HFFc6 (cell line): ENCODE results near the gene BIRC5. TPM values are rescaled to one million over a fixed set of nuclear protein-coding genes. Genes with fewer than 3 reads are reported as not detected.
A peak's percentile ranks its signal among the peaks of the same experiment; 100 is the strongest.

Experiments used
- DNase-seq: peaks from one replicate; pipeline ENCODE4 v3.0.0-alpha.2; 2018
- H3K27ac Mint-ChIP-seq: 2 replicates; pipeline ENCODE4 v1.8.0; 2020; ENCODE audit warnings: mild to moderate bottlenecking, mixed read lengths
- H3K27me3 Mint-ChIP-seq: 2 replicates; pipeline ENCODE4 v1.8.0; 2021; ENCODE audit warnings: mild to moderate bottlenecking, moderate library complexity, mixed read lengths; ENCODE audit not compliant: insufficient read depth
- H3K36me3 Mint-ChIP-seq: 2 replicates; pipeline ENCODE4 v1.8.0; 2021; ENCODE audit warnings: low read depth, mixed read lengths
- H3K4me1 Mint-ChIP-seq: 2 replicates; pipeline ENCODE4 v1.8.0; 2020; ENCODE audit warnings: low read depth, mixed read lengths
- H3K4me3 Mint-ChIP-seq: 2 replicates; pipeline ENCODE4 v1.8.0; 2020; ENCODE audit warnings: mild to moderate bottlenecking, moderate library complexity, mixed read lengths
- H3K9me3 Mint-ChIP-seq: 2 replicates; pipeline ENCODE4 v1.8.0; 2020; ENCODE audit warnings: mild to moderate bottlenecking, mixed read lengths
- CTCF ChIP-seq: fragments of 200-600 bp; sonication (generic); IDR thresholded peaks from 2 replicates; pipeline ENCODE4 v1.5.0; 2021; ENCODE audit warnings: antibody characterized with exemption, mild to moderate bottlenecking
- long read RNA-seq: library from polyadenylated mRNA; unstranded; transcript quantifications from one replicate; pipeline ENCODE4 v2.0.0, GENCODE V29; 2019
- total RNA-seq, 6 experiments: library from RNA; stranded (reverse); fragmentation: NEBNext Ultra II Directional; extraction: Animal tissue kit (Norgen Biotek cat#: 25700); gene quantifications; 2 replicates in 1 of 6; 3 replicates in 5 of 6; pipeline ENCODE4 v1.2.3, GENCODE V29; 2021

Gene BIRC5
- 10 to 100 TPM; 41.8 to 89.7 (median 83.3) TPM for total RNA-seq
- long read RNA-seq, transcript BIRC5-202 (4 exons, 2,630 nt): major isoform, 97 of 149 reads
- long read RNA-seq, transcript BIRC5-203 (3 exons, 2,446 nt): minor isoform, 15 of 149 reads
- long read RNA-seq, partial matches to known transcripts: 5 of 149 reads
- long read RNA-seq, other reads (novel, unspliced or antisense): 27 of 149 reads

GRCh38 chr17:78214016-78214705 lies at the start of gene BIRC5:
TSS of gene BIRC5 (plus strand) at chr17:78214253. CDS start at chr17:78214317, 64 bp downstream.
- peak; percentile 69 for DNase-seq
- Mint-ChIP-seq H3K27ac (peak within 1 kb of the TSS; percentile 91), H3K4me3 (peak within 1 kb of the TSS; percentile 96), H3K9me3 (no peaks in the 10 kb centered on the region), H3K36me3 (no peaks in the 10 kb centered on the region; the same call in 1 of the 2 replicates), H3K4me1 (peaks cover 12% of the 10 kb centered on the region), H3K27me3 (peaks cover 4% of the 10 kb centered on the region; the same call in 1 of the 2 replicates)
- no peak for TF ChIP-seq CTCF

GRCh38 chr17:78164748-78165607 lies 49.1 kb upstream of the BIRC5 start:
- Mint-ChIP-seq H3K4me3 (no peak overlapping the region), H3K27ac (no peak overlapping the region), H3K27me3 (peaks cover 4% of the 10 kb centered on the region), H3K36me3 (no peaks in the 10 kb centered on the region), H3K9me3 (no peaks in the 10 kb centered on the region), H3K4me1 (peaks cover 3% of the 10 kb centered on the region)
- TF ChIP-seq CTCF: no peak
- no peak for DNase-seq

GRCh38 chr17:78166416-78166815 lies 47.6 kb upstream of the BIRC5 start:
- Mint-ChIP-seq H3K27ac (no peak overlapping the region), H3K36me3 (no peaks in the 10 kb centered on the region), H3K9me3 (no peaks in the 10 kb centered on the region), H3K4me3 (no peak overlapping the region), H3K27me3 (peaks cover 4% of the 10 kb centered on the region), H3K4me1 (no peaks in the 10 kb centered on the region)
- DNase-seq: no peak
- TF ChIP-seq CTCF: no peak

GRCh38 chr17:78168242-78168902 lies 45.7 kb upstream of the BIRC5 start, which contains the start of gene SYNGR2:
TSS of gene SYNGR2 (plus strand) at chr17:78168581. CDS start at chr17:78168617, 36 bp downstream.
- TF ChIP-seq CTCF: no peak
- peak; percentile 15 for DNase-seq
- Mint-ChIP-seq H3K4me3 (peak within 1 kb of the TSS; percentile 83), H3K27ac (0 out of 2 replicates have a peak within 1 kb of the TSS, but pooled peaks have one; percentile 26), H3K27me3 (peaks cover 4% of the 10 kb centered on the region), H3K4me1 (peaks cover 12% of the 10 kb centered on the region), H3K9me3 (no peaks in the 10 kb centered on the region), H3K36me3 (no peaks in the 10 kb centered on the region)
